ENCODE measurements around the gene PDE1A. TPM values are rescaled to one million over a fixed set of nuclear protein-coding genes. Genes with fewer than 3 reads are reported as not detected.

Gene PDE1A
- total and polyA plus RNA-seq, 12 donors: 4.0 to 17.4 (median 5.8) TPM

- no peak for DNase-seq
- Histone ChIP-seq H3K4me3 (no peak overlapping the region), H3K27me3 (no peaks in the 10 kb centered on the region), H3K4me1 (replicated peaks in 1 of 2) (no peaks in the 10 kb centered on the region), H3K27ac (no peak overlapping the region), H3K9me3 (replicated peaks in 1 of 3) (no peaks in the 10 kb centered on the region), H3K36me3 (replicated peaks in 1 of 2) (no peaks in the 10 kb centered on the region)
- TF ChIP-seq CTCF (IDR thresholded peaks at IDR 0.05) (no peak), POLR2A (IDR thresholded peaks at IDR 0.05) (no peak)
- intact Hi-C loops (cut with DNase I): no loop called here
- WGBS, 4 donors: 77 to 83% (median 80%) methylated on average over 3 of the region's 3 CpGs
Measured at GRCh38 chr2:182302174-182302573, 124.7 kb downstream of the PDE1A start.

GRCh38 chr2:182301093-182301492, 125.7 kb downstream of the PDE1A start:
- H3K36me3 ChIP-seq (replicated peaks in 1 of 2): no peaks in the 10 kb centered on the region
- 72 to 78% (median 75%) methylated on average over 1 of the region's 1 CpG for WGBS, 4 donors
- no peaks in the 10 kb centered on the region for H3K9me3 ChIP-seq (replicated peaks in 1 of 3)
- no peak for TF ChIP-seq CTCF (IDR thresholded peaks at IDR 0.05)
- TF ChIP-seq POLR2A (IDR thresholded peaks at IDR 0.05): no peak
- no peak overlapping the region for H3K4me3 ChIP-seq
- intact Hi-C loops (cut with DNase I): no loop called here
- DNase-seq: no peak
- H3K27ac ChIP-seq: no peak overlapping the region
- H3K4me1 ChIP-seq (replicated peaks in 1 of 2): no peaks in the 10 kb centered on the region
- H3K27me3 ChIP-seq: no peaks in the 10 kb centered on the region

- DNase-seq: no peak
- Histone ChIP-seq H3K4me3 (no peak overlapping the region), H3K9me3 (replicated peaks in 1 of 3) (no peaks in the 10 kb centered on the region), H3K27me3 (no peaks in the 10 kb centered on the region), H3K36me3 (replicated peaks in 1 of 2) (no peaks in the 10 kb centered on the region), H3K27ac (no peak overlapping the region), H3K4me1 (replicated peaks in 1 of 2) (no peaks in the 10 kb centered on the region)
- TF ChIP-seq POLR2A (IDR thresholded peaks at IDR 0.05) (no peak), CTCF (IDR thresholded peaks at IDR 0.05) (no peak)
- 51 to 66% (median 59%) methylated on average over 4 of the region's 4 CpGs for WGBS, 4 donors
- intact Hi-C loops (cut with DNase I): no loop called here
Measured at GRCh38 chr2:182300608-182301007, 126.2 kb downstream of the PDE1A start.

- Histone ChIP-seq H3K4me1 (replicated peaks in 1 of 2) (no peaks in the 10 kb centered on the region), H3K9me3 (replicated peaks in 1 of 3) (no peaks in the 10 kb centered on the region), H3K4me3 (no peak overlapping the region), H3K27me3 (no peaks in the 10 kb centered on the region), H3K27ac (no peak overlapping the region), H3K36me3 (replicated peaks in 1 of 2) (no peaks in the 10 kb centered on the region)
- TF ChIP-seq POLR2A (IDR thresholded peaks at IDR 0.05) (no peak), CTCF (IDR thresholded peaks at IDR 0.05) (no peak)
- WGBS, 4 donors: 83 to 92% (median 88%) methylated on average over 3 of the region's 3 CpGs
- intact Hi-C loops (cut with DNase I): no loop called here
- DNase-seq: no peak
Measured at GRCh38 chr2:182299632-182300031, 127.2 kb downstream of the PDE1A start.

Measured in adrenal gland (tissue), 12 donors.